AG10803 (cell line): ENCODE results near the gene HEATR9.
A peak's percentile ranks its signal among the peaks of the same experiment; 100 is the strongest.

ENCODE experiments used
- DNase-seq: peaks from one replicate; pipeline ENCODE4 v3.0.0; 2010; ENCODE audit warnings: low read depth
- H3K4me3 ChIP-seq: 2 replicates; pipeline ENCODE4 v1.5.1; 2011; ENCODE audit warnings: mild to moderate bottlenecking, low read length, control low read depth
- TF ChIP-seq, protein P1 (sequence below): conservative IDR thresholded peaks from 2 replicates; pipeline ENCODE4 v1.5.1; 2011; ENCODE audit warnings: mild to moderate bottlenecking, low read length, control low read depth, inconsistent platforms

The HEATR9 gene

DNA sequence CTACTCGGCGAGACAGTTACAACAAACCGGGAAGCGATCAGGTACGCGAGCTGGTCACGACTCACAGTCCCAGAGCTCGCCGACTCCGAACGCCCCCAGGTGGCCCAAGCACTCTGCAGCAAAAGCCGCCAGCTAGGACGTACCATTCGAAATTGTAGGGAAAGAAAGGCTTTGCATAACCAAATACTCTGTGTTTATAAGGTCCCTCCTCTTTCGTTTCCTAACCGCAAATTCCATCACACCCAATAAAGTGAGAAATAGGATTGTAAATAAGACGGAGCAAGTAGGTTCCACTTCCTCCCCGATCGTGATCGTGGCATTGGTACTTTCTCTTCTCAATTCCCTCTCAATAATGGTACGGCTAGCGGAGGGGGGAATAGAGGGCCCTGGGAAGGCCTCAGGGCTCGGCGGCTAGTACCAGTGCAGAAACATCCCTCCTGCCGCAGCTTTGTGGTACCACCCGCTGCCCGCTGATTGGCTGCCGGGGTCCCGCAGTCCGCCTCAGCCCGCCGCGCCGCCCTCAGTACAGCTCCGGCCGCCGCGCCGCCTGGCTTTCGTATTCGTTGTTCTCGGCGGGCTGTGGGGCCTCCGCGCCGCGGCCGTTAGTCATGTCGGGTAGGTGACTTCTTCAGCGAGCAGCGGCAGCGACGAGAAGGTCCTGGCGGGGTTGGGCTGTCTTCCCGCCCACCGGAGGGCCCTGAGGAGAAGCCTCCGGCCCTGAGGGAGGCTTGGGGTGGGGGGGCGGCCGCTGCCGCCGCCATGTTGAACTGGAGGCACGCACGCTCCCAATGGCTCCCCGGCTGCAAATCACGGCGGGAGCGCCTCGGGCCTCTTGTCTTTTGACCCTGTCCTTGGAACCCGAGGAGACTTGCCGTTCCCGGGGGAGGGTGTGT is 59.5 kb downstream of the HEATR9 start, which contains the start of gene TAF15:
TAF15 (plus strand) TSS at position 523 of the 893 bp plus-strand sequence; CDS start at position 609, 86 bp downstream.
- peak; percentile 100 for DNase-seq
- TF ChIP-seq, protein P1, sequence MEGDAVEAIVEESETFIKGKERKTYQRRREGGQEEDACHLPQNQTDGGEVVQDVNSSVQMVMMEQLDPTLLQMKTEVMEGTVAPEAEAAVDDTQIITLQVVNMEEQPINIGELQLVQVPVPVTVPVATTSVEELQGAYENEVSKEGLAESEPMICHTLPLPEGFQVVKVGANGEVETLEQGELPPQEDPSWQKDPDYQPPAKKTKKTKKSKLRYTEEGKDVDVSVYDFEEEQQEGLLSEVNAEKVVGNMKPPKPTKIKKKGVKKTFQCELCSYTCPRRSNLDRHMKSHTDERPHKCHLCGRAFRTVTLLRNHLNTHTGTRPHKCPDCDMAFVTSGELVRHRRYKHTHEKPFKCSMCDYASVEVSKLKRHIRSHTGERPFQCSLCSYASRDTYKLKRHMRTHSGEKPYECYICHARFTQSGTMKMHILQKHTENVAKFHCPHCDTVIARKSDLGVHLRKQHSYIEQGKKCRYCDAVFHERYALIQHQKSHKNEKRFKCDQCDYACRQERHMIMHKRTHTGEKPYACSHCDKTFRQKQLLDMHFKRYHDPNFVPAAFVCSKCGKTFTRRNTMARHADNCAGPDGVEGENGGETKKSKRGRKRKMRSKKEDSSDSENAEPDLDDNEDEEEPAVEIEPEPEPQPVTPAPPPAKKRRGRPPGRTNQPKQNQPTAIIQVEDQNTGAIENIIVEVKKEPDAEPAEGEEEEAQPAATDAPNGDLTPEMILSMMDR, result peak; percentile 80
- H3K4me3 ChIP-seq, result peak within 1 kb of the TSS; percentile 94

GRCh38 chr17:35808240-35808961 is 60.3 kb downstream of the HEATR9 start:
- TF ChIP-seq, protein P1, result no peak
- peak overlapping the region; percentile 75 for H3K4me3 ChIP-seq
- DNase-seq, result no peak

GRCh38 chr17:35807371-35808144 is 61.1 kb downstream of the HEATR9 start:
- DNase-seq, result peak; percentile 66
- TF ChIP-seq, protein P1, result no peak
- no peak overlapping the region for H3K4me3 ChIP-seq
